Superior temporal gyrus (tissue), 1 donor: Measurements from ENCODE around the gene GFI1.

Experiments used
- DNase-seq: peaks from one replicate; pipeline ENCODE4 v3.0.0-alpha.2; 2016; ENCODE audit errors: extremely low spot score

The GFI1 gene

GRCh38 chr1:92488416-92488815 lies 1.7 kb upstream of the GFI1 start:
- no peak for DNase-seq

- no peak for DNase-seq
Measured at GRCh38 chr1:92487078-92487605, 417 bp upstream of the GFI1 start.

GRCh38 chr1:92485381-92486250 lies 1.1 kb downstream of the GFI1 start:
- DNase-seq: no peak

GRCh38 chr1:92484472-92485380 lies 2.0 kb downstream of the GFI1 start:
- no peak for DNase-seq

GRCh38 chr1:92483610-92484471 lies 2.9 kb downstream of the GFI1 start:
- no peak for DNase-seq

- no peak for DNase-seq
Measured at GRCh38 chr1:92482665-92483609, 3.8 kb downstream of the GFI1 start.

GRCh38 chr1:92481971-92482664 lies 4.6 kb downstream of the GFI1 start:
- no peak for DNase-seq

- no peak for DNase-seq
Measured at GRCh38 chr1:92481599-92481925, 5.2 kb downstream of the GFI1 start.

GRCh38 chr1:92480813-92481598 lies 5.7 kb downstream of the GFI1 start:
- no peak for DNase-seq

- DNase-seq: no peak
Measured at GRCh38 chr1:92480200-92480812, 6.4 kb downstream of the GFI1 start.

- no peak for DNase-seq
Measured at GRCh38 chr1:92479587-92479986, 7.1 kb downstream of the GFI1 start.

- no peak for DNase-seq
Measured at GRCh38 chr1:92478393-92478792, 8.3 kb downstream of the GFI1 start.

GRCh38 chr1:92476071-92476631 lies 10.6 kb downstream of the GFI1 start:
- no peak for DNase-seq

- DNase-seq: no peak
Measured at GRCh38 chr1:92475029-92475428, 11.7 kb downstream of the GFI1 start.

- DNase-seq: no peak
Measured at GRCh38 chr1:92473781-92474495, 12.8 kb downstream of the GFI1 start.

GRCh38 chr1:92470216-92470615 lies 16.5 kb downstream of the GFI1 start:
- no peak for DNase-seq

GRCh38 chr1:92466683-92467352 lies 19.9 kb downstream of the GFI1 start:
- DNase-seq: no peak
